GM04503 (cell line): ENCODE results near the gene CHRNG.

Source experiments
- DNase-seq: peaks from one replicate; pipeline ENCODE4 v3.0.0-alpha.2; 2012; ENCODE audit warnings: low read depth

CHRNG gene

DNA sequence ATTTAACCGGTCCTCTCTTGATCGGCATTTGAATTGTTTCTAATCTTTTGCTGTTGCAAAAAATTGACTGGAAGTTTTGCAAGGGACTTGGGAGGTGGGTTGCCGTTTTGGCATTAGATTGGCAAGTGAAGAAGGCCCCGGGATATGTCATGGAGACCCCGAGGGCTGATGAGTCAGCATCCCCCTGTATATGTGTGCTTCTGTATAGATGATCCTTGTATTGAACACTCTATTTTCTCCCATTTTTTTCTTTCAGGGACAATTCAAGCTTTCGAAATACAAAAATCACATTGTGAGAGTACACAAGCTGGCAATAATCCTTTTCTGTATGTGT lies 41.1 kb downstream of the CHRNG start:
- no peak for DNase-seq

DNA sequence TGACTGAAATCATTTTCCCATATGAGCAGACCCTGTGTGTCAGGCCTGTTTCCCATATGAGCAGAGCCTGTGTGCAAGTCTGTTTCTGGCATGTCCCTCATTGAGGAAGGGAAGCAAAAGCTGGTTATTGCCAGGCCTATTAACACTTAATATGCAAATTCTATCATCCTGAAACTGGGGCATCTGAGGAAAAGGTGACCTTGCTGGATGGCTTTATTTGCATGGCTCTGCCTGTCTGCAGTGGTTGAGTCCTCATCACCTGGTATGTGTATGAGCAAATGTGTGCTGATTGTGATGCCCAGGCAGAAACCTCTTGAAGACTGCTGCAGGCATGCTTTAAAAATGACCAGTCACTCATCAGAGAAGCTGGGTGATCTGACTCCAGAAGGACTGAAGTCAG lies 42.2 kb downstream of the CHRNG start:
- no peak for DNase-seq

DNA sequence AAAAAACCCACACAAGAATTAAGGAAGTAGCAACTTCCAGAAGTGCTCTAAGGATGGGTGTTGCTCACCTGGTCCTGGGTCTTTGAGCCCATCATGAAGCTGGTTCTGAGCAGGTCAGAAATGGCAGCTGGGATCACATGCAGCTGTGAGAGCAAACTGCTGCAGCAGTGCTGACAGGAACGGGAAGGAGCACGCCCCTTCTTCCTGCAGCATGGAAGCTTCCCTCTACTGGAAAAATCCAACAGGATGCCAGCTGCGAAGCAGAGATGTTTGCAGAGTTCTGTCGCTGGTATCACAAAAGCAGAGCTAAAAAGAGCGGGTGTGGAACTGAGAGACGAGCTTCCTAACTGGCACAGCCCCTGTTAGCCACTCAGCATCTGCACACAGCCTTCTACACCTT lies 44.7 kb downstream of the CHRNG start:
- no peak for DNase-seq

DNA sequence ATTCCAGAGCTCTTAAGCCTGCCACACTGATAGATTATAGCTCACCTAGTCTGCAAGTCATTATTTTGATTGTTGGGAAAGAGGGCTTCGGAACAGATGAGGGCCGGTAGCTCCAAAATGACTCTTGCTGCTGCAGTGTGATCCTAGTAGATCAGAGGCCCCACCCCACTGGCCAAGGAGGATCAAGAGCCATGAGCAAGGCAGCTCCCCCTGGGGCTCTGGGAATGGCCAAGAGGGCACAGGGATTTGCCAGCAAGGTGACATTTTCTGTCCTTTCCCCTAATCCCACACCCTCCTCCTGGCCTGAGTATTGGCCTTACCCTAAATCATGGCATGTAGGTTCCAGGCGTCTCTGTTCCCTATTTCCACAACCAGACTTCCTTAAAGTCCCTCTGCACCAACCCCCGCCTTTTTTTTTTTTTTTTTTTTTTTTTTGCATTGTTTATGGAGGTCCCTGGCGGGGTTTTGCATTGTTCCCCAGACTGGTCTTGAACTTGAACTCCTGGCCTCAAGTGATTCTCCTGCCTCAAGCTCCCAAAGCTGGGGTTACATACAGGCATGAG lies 47.5 kb downstream of the CHRNG start:
- no peak for DNase-seq

DNA sequence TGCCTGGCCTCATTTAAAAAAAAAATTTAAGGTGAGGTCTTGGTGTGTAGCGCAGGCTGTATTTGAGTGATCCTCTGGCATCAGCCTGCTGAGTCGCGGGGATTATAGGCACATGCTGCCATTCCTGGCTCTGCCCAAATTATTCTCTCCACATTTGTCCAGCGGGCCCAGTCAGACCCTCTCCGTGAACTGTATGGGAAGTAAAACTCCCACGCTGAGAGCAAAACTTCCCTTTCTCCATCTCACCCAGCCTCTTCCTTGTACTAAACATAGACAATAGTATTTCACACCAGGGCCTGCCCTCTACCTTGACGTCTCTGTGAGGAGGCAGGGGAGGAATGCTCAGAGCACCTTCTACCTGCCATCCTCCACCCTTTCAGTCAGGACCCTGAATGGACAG lies 48.0 kb downstream of the CHRNG start:
- no peak for DNase-seq

DNA sequence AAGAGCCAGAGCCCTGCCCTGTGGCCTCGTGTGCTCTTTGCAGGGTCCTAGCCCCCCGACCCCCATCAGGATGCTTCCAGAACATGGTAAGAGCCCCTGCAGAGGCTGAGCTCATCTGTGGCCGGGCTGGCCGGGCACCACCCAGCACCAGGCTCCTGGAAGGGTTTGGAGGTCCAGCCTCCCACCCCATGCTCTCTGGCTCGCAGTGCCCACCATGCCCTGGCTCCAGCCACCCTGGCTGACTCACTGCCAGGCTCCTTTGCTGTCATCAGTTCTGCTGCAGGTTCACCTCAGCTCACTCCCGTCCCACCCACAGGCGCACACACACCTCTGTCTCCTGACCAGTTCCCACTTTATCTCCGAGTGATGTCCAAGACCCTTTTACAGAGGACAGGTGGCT lies 48.5 kb downstream of the CHRNG start:
- no peak for DNase-seq

DNA sequence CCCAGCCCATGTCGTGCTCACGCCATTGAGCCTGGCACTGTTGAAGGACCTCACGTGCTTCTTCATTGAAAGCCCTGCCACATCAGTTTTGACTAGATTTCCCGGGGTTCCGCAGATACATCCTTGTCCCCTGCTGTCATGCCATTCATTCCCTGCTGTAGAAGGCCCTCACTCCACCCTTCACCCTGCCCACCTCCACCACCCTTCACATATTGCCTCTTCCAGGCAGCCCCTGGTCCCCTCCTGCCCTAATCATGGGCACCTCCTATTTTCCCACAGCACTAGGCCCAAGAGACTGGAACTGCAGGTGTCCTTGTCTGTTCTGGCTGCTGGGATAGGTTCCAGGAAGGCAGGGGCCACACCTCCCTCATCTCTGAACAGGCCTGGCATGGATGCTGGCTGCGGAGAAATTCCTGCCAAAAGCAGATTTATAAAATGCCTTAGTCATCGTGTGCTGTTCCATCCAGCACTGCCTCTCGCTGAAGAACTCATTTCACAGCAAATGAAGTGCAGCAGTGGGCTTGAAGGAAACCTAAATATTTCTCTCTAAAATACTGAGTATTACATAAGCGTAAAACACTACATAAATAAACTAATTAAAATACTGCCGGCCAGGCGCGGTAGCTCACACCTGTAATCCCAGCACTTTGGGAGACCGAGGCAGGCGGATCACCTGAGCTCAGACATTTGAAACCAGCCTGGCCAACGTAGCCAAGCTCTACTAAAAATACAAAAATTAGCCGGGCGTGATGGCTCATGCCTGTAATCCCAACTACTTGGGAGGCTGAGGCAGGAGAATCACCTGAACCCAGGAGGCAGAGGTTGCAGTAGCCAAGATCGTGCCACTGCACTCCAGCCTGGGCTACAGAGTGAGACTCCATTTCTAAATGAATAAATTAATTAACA lies 49.4 kb downstream of the CHRNG start:
- peak; percentile 54 for DNase-seq

DNA sequence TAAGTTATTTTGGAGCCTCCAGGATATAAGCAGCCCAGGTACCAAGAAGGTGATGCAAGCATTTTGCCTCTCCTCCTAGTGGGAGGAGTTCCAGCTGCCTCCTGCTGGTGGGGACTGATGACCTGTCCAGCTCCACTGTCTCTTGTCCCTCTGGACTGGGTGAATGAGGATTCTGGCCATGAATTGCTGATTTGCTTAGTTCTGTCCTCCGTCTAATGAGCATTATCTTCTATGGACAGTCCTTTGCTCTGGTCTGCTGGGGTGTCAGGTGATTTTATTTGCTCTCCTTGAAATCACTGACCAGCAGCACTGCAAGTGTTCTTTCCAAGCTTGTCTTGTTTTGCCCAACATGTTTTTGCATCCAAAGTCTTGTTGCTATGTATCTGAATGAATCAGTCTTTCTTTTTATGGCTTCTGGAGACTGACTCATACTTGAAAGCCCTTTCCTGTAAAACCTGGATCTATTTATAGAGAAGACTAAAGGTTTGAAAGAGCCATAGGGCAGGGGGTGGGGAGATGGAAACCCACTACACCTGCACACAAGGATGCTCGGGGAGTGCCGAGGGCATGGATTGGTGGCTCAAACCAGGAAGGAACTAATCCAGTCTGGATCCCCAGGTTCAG lies 53.4 kb downstream of the CHRNG start:
- DNase-seq, result peak; percentile 87

DNA sequence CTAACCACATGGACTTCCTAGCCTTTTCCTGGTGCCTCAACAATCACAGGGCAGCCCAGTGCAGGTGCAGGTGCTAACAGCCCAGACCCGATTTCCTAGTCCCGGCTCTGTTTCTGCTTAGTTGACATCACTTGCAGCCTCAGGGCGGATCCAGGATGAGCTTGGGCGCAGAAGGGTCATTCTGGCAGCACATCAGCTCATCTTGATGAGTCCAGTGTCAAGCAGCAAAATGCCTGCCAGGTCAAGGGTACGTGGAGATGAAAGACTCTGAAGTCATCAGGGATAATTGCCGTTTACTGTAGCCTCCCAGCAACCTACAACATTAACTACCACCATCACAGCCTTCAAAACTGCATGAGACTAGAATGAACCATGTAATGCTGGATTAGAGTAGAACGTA lies 54.5 kb downstream of the CHRNG start:
- no peak for DNase-seq
